Mucosa of descending colon (tissue), 3 donors: Measurements from ENCODE around the gene SERINC5. TPM values are rescaled to one million over a fixed set of nuclear protein-coding genes. Genes with fewer than 3 reads are reported as not detected.
"Not testable (repeated sequence)": the region's sequence is repeated elsewhere in the genome, so short reads cannot be mapped to it uniquely, and the experiment has no call there.

ENCODE experiments used
- ATAC-seq: fragments of 200-7000 bp; cut with Tn5 transposase; one replicate; pipeline ENCODE4 v1.9.1; 2020; ENCODE audit warnings: mild to moderate bottlenecking, moderate library complexity
- DNase-seq, 3 donors: peaks; one replicate each; pipeline ENCODE4 v3.0.0-alpha.2; 2020
- H3K36me3 ChIP-seq: fragments of 200-600 bp; one replicate; pipeline ENCODE4 v1.8.0; 2021; ENCODE audit warnings: low read depth, mild to moderate bottlenecking
- H3K4me1 ChIP-seq: fragments of 200-600 bp; one replicate; pipeline ENCODE4 v1.8.0; 2021; ENCODE audit warnings: low read depth, mild to moderate bottlenecking
- H3K4me3 ChIP-seq: fragments of 200-600 bp; one replicate; pipeline ENCODE4 v1.8.0; 2021; ENCODE audit warnings: mild to moderate bottlenecking
- H3K9me3 ChIP-seq: fragments of 200-600 bp; one replicate; pipeline ENCODE4 v1.8.0; 2021; ENCODE audit warnings: mild to moderate bottlenecking
- CTCF ChIP-seq: fragments of 200-600 bp; IDR thresholded peaks from one replicate; pipeline ENCODE4 v1.8.0; 2022; ENCODE audit warnings: antibody characterized with exemption, mild to moderate bottlenecking
- intact Hi-C, 2 donors: fragments of 100-400 bp; cut with DNase I in 1 of 2; cut with micrococcal nuclease in 1 of 2; formaldehyde crosslinking; loops; one replicate each; pipeline versions ENCODE4 v1.11.0 to v1.11.1; 2022; cut with DNase I, micrococcal nuclease
- total RNA-seq, 3 donors: library from RNA; stranded (reverse); fragmentation: NEBNext Ultra II Directional in 2 of 3; extraction: Animal tissue kit (Norgen Biotek cat#: 25700) in 2 of 3; gene quantifications; one replicate each; pipeline versions ENCODE4 v1.2.1 to v1.2.4, GENCODE V29; 2021 to 2023
- donor health status: DM: no; HTN: no; CAD: no; lungs with moderate emphysema.
- donor health status: DM: no; HTN: no; CAD: no.
- donor health status: DM: no; HTN: yes; CAD: no.

Gene SERINC5
- total RNA-seq, 3 donors from 2014 or later: 66.6 to 153 (median 126) TPM

- H3K9me3 ChIP-seq: no peaks in the 10 kb centered on the region
- H3K36me3 ChIP-seq: no peaks in the 10 kb centered on the region
- TF ChIP-seq CTCF: no peak
- H3K4me1 ChIP-seq: no peaks in the 10 kb centered on the region
- H3K4me3 ChIP-seq: no peak overlapping the region
- ATAC-seq (peak; percentile 25), DNase-seq (no peak)
- intact Hi-C loops: loop anchor here (5.0 to 10.0 kb wide), 2 partner anchors 181 to 214 kb away; no protein-coding TSS in a partner anchor
These were observed 162.1 kb downstream of the SERINC5 start for GRCh38 chr5:80093796-80094195.

- DNase-seq (no peak), ATAC-seq (no peak)
- TF ChIP-seq CTCF: no peak
- Histone ChIP-seq H3K4me3 (no peak overlapping the region), H3K4me1 (no peaks in the 10 kb centered on the region), H3K36me3 (no peaks in the 10 kb centered on the region), H3K9me3 (no peaks in the 10 kb centered on the region)
- intact Hi-C loops: loop anchor here (5.0 to 10.0 kb wide), 2 partner anchors 182 to 215 kb away; no protein-coding TSS in a partner anchor
These were observed 163.3 kb downstream of the SERINC5 start for GRCh38 chr5:80092486-80093107.

GRCh38 chr5:80091792-80092192 is 164.1 kb downstream of the SERINC5 start:
- peak; percentile 14 for TF ChIP-seq CTCF
- intact Hi-C loops: loop anchor here (5.0 to 10.0 kb wide), 2 partner anchors 183 to 216 kb away; no protein-coding TSS in a partner anchor
- not testable (repeated sequence) for H3K9me3 ChIP-seq, H3K4me3 ChIP-seq, H3K36me3 ChIP-seq, H3K4me1 ChIP-seq
- peak; percentile 73 for ATAC-seq
- peak in 1 of 3 donors; percentile 40 for DNase-seq

- no peak for TF ChIP-seq CTCF
- intact Hi-C loops: loop anchor here (5.0 to 10.0 kb wide), 2 partner anchors 184 to 216 kb away; no protein-coding TSS in a partner anchor
- no peaks in the 10 kb centered on the region for H3K4me1 ChIP-seq
- DNase-seq (no peak), ATAC-seq (no peak)
- no peaks in the 10 kb centered on the region for H3K36me3 ChIP-seq
- no peaks in the 10 kb centered on the region for H3K9me3 ChIP-seq
- no peak overlapping the region for H3K4me3 ChIP-seq
These were observed 165.0 kb downstream of the SERINC5 start for GRCh38 chr5:80090884-80091166.

GRCh38 chr5:80083101-80083890 is 172.6 kb downstream of the SERINC5 start:
- Histone ChIP-seq H3K9me3 (no peaks in the 10 kb centered on the region), H3K36me3 (no peaks in the 10 kb centered on the region), H3K4me1 (no peaks in the 10 kb centered on the region), H3K4me3 (no peak overlapping the region)
- ATAC-seq (peak; percentile 85), DNase-seq (peak in 1 of 3 donors; percentile 11)
- intact Hi-C loops: no loop called here
- peak; percentile 35 for TF ChIP-seq CTCF
